Frontal cortex (tissue), 4 donors: Measurements from ENCODE around the gene VGLL4. TPM values are rescaled to one million over a fixed set of nuclear protein-coding genes. Genes with fewer than 3 reads are reported as not detected.

ENCODE experiments used
- DNase-seq, 2 donors: peaks; one replicate each; pipeline ENCODE4 v3.0.0; 2012; ENCODE audit warnings: low spot score in 2 of 2
- FAIRE-seq: peaks from 2 replicates; lab custom pipeline; 2012; peaks lifted over from hg19 to GRCh38; lab: Jason Lieb, UNC
- total RNA-seq: library from RNA; depleted of rRNA; stranded (reverse); fragments of >200 nt; gene quantifications from one replicate; pipeline ENCODE4 v1.2.3, GENCODE V29; 2014
- donor health status: control.
- donor health status: control.
- donor health status: control.

The VGLL4 gene
- total RNA-seq, 1 donor from 2014 or later = 83.2 TPM

DNA sequence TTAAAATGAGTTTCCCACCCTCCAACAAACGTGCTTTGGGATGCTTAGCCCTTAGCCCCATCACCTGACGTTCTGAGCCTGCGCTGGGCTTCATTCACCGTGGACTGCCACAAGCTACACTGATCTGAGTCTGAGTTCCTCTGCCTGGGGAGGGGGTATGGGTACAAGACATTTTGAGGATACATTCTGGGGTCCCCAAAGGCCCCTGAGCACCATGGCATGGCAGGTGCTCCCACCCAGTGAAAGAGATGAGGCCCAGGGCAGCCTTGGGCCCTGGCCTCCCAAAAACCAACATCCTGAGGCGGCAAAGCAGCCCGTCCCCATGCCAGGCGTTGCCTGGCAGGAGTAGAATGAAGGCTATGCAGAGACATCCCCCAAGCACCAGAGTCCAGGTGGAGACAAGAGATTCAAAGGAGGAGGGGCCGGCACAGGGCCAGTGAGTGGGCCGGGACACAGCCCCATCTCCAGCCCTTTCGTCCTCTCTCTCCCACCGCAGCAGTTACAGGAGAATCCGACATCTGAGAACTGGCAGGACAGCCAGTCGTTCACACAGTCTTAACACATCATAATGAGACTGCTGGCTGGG, 74.5 kb downstream of the VGLL4 start:
- no peak for FAIRE-seq
- no peak for DNase-seq

DNA sequence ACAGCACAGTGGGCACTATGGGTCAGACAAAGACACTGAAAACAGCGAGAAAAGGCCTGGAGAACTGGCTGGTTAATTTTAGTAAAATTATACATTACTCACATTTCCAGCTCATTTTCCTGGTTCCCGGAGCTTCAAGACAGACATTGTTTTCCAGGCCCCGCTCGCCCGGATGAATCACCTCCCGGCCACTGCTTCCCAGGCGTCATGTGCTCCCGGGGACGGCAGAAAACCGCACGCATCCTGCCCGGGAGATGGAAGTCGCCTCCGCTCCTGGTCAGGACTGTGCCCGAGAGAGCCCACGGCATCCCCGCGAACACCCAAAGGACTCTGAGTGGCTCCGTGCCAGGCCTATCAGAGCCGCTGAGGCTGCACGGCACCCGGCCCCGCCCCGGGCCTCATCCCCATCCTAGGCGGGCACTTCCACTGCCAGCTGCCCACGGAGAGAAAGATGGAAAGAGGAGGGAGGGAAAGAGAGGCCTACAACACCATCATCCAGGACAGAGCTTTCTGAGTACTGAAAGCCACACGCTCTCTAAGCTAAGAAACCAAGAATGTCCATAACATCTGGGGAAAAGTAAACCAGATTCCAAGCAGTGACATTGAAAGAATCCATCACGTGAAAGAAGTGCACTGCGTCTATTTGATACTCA, 75.1 kb downstream of the VGLL4 start:
- FAIRE-seq (no peak), DNase-seq (peak; percentile 58 to 83)

DNA sequence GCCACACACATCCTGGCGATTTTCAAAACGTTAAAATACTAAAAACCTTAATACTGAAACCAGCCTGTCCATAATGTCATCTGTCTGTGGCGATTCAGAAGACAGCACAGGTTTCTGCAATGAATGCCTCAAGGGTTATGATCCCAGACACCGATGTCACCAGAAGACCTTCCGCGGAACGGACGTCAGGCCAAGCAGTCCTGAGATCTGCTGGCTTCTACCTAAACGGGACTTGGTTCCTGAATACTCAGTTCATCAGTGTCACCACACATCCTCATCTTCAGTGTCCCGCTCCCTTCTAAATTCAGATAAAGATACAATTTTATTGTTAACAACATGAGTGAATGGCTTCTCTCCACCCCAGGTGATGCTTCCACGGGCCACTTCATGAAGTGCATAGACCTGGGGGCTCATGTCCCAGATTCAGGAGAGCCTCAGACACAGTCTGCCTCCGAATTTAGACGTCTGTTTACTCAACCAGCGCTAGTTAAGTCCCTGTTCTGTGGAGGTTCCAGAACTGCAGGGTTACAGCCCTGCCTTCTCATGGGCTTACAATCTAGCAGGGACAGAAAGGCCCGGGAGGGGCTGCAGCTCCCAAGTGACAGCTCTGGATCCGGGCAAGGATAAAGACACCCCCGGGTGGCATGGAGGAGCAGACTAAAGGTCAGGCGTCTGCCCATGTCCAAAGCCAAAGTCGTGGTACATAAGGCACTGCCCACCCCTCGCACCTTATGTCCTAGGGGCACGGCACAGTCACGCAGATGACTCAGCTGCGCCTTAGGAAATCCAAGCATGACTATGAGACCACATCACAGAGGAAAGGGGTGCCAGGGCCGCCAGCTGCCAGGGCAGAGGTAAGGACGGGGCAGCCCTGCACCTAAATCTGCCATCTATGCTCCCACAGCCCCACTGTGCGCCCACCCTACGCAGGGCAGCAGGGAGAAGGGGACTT, 75.9 kb downstream of the VGLL4 start:
- FAIRE-seq (no peak), DNase-seq (no peak)

DNA sequence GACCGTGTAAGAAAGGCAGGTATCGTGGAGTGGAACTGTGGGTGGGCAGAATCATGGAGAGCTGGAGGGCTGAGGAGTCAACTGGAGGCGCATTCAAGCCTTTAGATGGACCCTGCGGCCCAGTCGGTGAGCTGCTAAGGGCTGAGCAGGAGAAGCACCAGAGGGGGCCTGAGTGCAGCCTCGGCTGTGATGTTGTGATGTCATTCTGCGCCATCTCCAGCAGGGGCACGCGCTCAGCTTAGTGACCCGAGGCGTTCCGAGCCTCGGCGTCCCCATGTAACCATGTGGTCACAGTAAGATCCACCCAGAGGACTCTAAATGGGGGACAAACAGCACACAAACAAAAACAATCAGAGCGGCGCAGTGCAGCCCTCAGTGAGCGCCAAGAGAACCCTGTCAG, 76.8 kb downstream of the VGLL4 start:
- no peak for FAIRE-seq
- no peak for DNase-seq

DNA sequence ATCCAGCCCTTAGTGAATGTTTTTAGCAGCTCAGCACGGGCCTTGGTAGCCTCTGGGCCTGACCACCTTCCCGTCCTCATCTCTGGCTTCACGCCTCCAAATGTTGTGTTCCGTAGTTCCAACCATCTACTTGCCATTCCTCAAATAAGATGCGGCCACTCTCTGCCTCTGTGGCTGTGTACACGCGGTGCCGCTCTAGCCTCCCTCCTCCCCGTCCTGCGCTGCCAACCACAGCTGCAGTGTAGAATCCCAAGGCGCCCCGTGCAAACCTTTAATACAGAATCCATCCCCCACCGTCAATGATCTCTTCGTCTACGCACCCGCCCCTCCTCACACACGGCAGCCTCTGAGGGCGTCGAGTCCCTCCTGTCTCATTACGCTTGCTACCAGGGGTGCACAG, 77.2 kb downstream of the VGLL4 start:
- FAIRE-seq (no peak), DNase-seq (no peak)

DNA sequence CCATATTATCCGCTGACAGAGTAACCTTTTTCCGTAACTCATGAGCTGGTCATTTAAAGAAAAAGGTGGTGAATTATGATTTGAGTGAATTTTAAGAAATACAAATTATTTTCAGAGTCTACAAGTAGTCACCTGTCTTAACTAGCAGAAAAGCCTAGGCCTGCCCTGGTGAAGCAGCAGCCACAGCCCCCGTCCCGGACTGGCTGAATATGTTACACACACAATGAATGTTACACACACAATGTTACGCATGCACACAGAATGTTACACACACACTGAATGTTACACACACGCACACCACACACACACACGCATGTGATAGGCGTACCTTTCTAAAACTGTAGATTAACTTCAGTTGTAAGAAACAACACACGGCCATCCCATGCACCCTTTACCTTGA, 77.8 kb downstream of the VGLL4 start:
- DNase-seq (no peak), FAIRE-seq (no peak)

DNA sequence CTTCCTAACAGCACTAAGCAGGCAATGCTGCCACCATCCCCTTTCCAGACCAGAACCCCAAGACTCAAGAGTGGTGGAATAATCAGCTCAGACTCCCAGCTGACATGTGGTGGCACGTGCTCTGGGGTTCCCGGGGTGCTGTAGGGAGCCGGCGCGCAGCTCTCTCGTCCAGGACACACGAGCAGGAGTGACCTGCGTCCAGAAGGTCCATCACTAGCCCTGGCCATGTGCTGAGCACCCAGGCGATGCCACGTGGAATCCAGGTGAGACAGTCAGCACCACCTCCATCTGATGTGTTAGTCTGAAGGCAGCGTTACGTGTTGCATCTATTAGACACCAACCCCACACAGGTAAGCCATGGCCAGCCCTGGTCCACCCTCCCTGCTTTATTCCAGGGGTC, 78.2 kb downstream of the VGLL4 start:
- DNase-seq = no peak
- FAIRE-seq = no peak

DNA sequence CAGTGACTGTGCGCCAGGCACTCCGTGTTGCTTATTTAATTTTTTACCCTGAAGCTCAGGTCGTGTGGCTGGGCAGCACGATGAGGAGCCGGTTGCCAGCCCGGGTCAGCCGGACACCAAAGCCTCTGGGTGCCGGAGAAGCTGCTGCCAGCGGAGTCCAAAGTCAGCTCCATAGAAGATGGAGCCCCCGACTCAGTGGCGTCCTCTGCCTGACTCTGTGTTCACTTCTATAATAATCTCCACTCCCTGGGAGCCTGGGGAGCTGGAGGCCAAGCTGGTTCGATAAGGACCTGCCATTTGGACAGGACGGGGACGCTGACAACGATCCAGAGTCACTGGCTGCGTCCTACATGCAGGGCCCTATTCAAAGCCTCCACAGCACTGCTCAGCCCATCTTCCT, 78.6 kb downstream of the VGLL4 start:
- FAIRE-seq (no peak), DNase-seq (no peak)

DNA sequence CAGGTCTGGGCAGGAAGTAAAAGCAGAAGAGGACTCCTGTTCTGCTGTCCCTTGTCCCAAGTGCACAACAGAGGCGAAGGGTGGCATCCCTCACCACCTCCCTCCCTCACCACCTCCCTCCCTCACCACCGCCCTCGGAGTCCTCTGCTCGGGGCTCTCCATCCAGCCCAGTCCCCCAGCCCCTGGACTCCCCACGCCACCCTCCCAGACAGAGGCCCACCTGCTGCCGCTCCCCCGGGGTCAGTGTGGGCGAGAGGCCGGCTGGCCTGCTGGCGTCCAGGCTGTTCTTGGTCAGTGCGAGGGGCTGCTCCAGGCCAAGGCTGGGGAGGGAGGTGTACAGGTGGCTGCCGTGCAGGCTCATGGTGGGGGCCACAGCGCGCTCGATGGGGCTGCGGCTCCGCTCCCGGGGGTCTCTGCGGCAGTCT, 79.1 kb downstream of the VGLL4 start:
- FAIRE-seq (no peak), DNase-seq (no peak)

DNA sequence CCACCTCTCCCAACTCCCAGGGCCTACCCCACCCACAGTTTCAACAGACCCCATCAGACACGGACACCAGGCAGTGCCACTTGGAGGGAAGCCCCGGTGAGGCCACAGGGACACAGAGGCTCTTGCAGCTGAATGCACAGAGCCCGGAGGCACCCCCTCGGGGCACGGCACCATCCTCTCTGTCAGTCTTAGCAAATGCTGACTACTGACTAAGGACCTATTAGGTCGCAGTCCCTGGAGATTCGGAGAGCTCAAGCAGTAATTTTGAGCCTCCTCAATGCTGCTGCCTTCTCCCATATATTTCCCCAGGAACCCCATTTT, 79.9 kb downstream of the VGLL4 start:
- DNase-seq (no peak), FAIRE-seq (no peak)

DNA sequence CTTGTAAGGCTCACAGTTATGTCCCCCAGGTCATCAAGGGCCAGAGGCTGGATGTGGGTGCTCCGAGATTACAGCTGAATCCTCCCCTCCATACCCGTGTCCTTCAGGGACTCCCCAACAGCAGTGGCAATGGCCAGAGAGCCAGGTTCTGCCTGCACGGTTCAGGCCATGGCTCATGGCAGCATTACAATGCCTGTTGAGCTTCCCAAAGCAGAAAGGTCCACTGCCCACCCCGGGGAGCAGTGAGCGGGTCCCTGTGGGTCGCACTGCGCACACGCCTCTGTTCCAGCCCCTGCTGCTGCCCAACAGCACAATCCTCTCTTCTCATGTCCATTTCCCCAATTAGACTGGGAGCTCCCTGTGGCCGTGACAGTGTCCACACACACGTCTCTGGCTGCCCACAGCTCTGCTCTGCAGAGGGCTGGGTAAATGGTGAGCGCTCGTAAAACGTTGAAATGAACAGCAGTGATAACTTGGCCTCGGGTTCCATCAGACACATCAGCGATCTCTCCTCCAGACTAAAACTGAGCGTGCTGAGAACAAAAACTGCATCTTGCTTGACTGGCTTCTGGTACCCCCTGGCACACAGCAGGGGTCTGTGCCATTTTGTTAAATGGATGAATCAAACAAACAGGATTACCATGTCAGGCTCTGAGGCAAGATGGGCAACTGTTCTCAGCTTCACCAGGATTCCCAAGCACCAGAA, 80.4 kb downstream of the VGLL4 start:
- FAIRE-seq (no peak), DNase-seq (no peak)

DNA sequence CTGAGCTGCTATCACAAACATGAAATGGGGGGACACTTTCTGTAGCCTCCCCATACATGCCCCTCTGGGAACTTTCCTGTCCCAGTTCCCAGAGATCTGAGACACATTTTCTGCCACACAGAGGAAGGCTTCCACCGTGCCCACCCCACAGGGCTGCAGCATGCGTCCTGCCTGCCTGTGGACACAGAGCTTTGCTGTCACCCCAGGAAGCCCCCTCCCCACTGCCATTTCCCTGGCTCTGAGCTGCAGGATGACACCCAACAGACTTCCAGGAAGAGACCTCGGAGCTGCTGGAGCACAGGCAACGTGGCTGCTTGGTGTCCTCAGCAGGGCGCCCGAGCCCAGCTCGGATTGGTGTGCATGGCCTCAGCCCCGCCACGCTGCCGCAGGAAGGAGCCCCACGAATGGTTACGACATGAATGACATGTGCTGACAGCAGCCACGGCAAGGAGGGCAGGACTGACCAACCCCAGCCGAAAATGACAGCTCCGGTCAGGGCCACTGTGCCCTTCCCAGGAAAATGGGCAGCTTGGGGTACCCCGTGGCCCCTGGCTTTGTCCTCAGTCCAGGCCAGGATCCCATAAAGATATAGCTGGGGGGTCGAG, 81.3 kb downstream of the VGLL4 start:
- DNase-seq = no peak
- FAIRE-seq = no peak

DNA sequence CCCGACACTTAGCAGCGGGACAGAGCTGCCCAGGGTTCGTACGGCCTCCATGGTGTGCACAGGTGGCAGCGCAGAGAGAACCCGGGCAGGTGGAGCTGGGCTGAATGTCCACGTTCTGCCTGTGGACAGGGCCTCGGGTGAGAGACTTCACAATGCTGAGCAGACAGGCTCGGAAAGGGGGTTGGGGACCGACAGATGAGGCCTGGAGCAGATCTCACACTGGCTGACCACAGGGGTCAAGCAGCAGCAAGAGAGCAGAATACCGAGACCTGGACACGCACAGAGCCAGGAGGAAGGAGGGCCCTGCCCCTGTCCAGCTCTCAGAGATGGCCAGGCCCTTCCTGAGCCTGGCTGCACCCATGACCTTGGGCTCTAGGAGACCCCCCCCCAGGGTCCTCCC, 83.0 kb downstream of the VGLL4 start:
- DNase-seq (no peak), FAIRE-seq (no peak)

DNA sequence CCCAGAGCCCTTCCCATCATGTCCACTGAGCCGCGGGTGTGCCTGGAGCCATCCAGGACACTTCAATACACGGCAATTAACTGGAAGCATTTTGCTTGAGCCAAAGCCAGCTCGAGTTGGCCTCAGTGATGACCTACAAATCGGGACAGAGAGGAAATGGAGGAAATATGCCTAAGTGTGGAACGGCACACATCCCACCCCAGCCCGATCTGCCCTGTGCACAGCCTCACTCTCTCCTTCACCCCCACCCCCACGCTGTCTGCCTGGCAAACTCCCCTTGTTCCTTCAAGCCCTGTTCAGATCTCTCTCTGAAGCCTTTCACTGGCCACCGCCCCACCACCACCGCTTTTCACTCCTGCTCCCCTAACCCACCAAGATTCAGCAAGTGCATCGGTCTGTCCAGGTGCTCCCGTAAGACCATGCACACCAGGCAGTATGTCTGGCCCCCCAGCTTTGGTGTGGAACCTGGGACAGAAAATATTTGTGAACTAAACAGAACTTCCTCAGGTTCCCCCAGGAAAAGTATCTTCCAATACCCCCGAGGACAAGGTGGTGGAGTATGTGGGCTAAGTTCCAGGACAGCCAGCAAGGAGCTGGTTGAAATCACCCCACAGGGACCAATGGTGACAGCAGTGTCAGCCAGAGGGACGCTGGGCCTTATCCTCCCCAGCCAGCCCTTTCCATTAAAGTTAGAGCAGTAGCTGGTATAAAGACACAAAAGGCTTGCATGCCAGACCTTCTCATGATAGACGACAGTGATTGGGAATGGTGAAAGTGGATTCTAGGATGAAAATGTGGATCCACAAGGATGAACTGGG, 83.7 kb downstream of the VGLL4 start:
- no peak for DNase-seq
- no peak for FAIRE-seq

DNA sequence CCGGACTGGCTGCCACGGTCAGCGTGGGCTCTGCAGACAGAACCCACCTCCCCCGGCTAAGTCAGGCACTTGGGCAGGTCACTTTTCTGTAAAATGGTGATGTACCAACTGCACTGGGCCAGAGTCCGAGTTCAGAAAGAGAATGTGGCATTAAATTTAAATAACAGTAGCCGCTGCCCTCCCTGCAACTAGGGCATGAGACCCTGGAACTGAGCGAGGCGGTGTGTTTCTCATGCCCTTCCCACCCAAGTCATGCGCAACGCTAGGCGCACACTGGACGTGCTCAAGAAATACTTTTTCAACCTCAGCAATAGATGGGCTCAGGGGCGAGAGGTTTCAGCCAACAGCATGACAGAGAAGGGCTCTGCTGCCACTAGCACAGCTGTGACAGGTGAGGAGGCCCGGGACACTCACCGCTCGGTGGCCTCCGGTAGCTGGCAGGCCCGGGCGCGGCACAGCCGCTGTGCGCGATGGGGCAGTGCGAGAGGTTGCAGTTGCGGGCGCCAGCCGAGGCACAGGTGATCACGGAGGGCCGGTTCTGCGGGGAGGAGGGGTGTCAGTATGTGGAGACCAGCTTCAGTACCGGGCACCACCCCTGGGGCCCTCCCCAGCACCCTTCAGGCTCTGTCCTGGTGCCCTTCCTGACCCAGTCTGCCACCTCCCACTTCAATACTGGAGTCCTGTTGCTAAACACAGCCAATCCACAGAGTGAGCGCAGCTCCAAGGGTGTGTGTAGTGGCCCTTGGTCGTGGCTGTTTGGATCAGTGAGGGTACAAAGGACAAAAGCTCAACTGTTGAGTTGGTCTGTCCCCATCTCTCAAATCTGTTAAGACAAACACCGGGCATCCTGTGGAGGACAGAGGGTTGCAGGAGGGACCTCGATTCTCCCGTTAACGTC, 84.5 kb downstream of the VGLL4 start:
- FAIRE-seq = no peak

DNA sequence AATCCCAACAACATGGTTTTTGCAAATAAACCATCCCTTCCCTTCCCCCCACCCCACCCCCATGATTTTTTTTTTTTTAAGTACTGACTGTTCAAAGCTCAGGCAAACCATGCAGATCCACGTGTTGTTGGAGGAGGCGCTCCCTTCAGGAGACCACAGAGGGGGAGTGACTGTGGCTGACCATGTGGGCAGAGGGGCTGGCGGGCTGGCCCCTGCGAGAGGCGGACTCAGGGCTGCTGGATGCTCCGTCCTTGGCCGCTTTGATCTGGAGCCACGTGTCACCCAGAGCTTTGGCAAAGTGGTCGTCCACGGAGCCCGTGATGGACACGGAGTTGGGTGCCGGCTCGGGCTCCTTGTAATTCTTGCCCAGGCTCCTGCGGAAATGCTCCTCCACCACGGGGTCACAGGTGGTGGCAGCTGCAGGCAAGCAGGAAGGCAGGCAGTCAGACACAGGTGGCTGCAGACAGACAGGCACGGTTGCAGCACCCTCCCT, 85.3 kb downstream of the VGLL4 start:
- FAIRE-seq (no peak), DNase-seq (no peak)

More for the DNA sequence above, 84.5 kb downstream of the VGLL4 start:
- no peak for DNase-seq

DNA sequence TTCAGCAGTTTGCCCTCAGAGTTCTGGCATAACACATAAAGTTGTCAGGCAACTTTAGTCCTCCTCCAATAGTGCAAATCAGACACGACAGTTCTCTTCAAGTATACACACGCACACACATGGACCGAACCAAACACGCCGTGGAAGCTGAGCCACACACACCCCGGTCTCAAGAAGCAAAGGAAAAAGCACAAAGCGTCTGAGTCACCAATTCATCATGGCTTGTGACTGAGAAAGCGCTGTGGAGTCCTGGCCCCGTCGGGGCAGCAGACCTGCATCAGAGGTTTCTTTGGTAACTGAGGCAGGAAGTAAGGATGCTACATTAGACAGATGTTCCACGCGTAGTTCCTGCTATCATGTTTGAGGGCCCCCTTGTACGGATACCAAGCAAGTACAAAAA, 85.7 kb downstream of the VGLL4 start:
- DNase-seq (peak in 1 of 2 donors; percentile 57), FAIRE-seq (no peak)
